ENCODE data around the gene NELL2.

The NELL2 gene

GRCh38 chr12:44655846-44656245 lies 220.3 kb downstream of the NELL2 start:
- DNase-seq (ENCODE audit: low read depth) = no peak
- H3K4me3 ChIP-seq (replicated peaks; ENCODE audit: low read depth, low read length) = no peak overlapping the region
- TF ChIP-seq CTCF (IDR thresholded peaks at IDR 0.05; ENCODE audit: low read length, missing control alignments) = no peak

- no peak for DNase-seq (ENCODE audit: low read depth)
Measured at GRCh38 chr12:44654646-44655639, 221.2 kb downstream of the NELL2 start.

GRCh38 chr12:44653861-44654527 lies 222.1 kb downstream of the NELL2 start:
- no peak for TF ChIP-seq CTCF (IDR thresholded peaks at IDR 0.05; ENCODE audit: low read length, missing control alignments)
- DNase-seq (ENCODE audit: low read depth) = no peak
- H3K4me3 ChIP-seq (replicated peaks; ENCODE audit: low read depth, low read length) = no peak overlapping the region

More at GRCh38 chr12:44654646-44655639, 221.2 kb downstream of the NELL2 start:
- H3K4me3 ChIP-seq (replicated peaks; ENCODE audit: low read depth, low read length) = no peak overlapping the region
- no peak for TF ChIP-seq CTCF (IDR thresholded peaks at IDR 0.05; ENCODE audit: low read length, missing control alignments)

- H3K4me3 ChIP-seq (replicated peaks; ENCODE audit: low read depth, low read length) = no peak overlapping the region
- DNase-seq (ENCODE audit: low read depth) = no peak
- TF ChIP-seq CTCF (IDR thresholded peaks at IDR 0.05; ENCODE audit: low read length, missing control alignments) = no peak
Measured at GRCh38 chr12:44649693-44650092, 226.4 kb downstream of the NELL2 start.

GRCh38 chr12:44647917-44648690 lies 228.0 kb downstream of the NELL2 start:
- no peak overlapping the region for H3K4me3 ChIP-seq (replicated peaks; ENCODE audit: low read depth, low read length)
- no peak for TF ChIP-seq CTCF (IDR thresholded peaks at IDR 0.05; ENCODE audit: low read length, missing control alignments)

GRCh38 chr12:44640427-44641190 lies 235.5 kb downstream of the NELL2 start:
- TF ChIP-seq CTCF (IDR thresholded peaks at IDR 0.05; ENCODE audit: low read length, missing control alignments) = no peak
- no peak for DNase-seq (ENCODE audit: low read depth)
- H3K4me3 ChIP-seq (replicated peaks; ENCODE audit: low read depth, low read length) = no peak overlapping the region

More at GRCh38 chr12:44647917-44648690, 228.0 kb downstream of the NELL2 start:
- no peak for DNase-seq (ENCODE audit: low read depth)
